ENCODE measurements around the gene CREB3L1.

Gene CREB3L1

GRCh38 chr11:46315033-46315738 lies 37.7 kb downstream of the CREB3L1 start:
- TF ChIP-seq CTCF (IDR thresholded peaks at IDR 0.05; ENCODE audit: insufficient read depth, low read depth, low read length, missing control alignments) = peak; percentile 92
- DNase-seq (ENCODE audit: low read depth) = peak; percentile 79
- H3K4me3 ChIP-seq (ENCODE audit: low read depth, low read length) = no peak overlapping the region

- no peak for TF ChIP-seq CTCF (IDR thresholded peaks at IDR 0.05; ENCODE audit: insufficient read depth, low read depth, low read length, missing control alignments)
- no peak overlapping the region for H3K4me3 ChIP-seq (ENCODE audit: low read depth, low read length)
- DNase-seq (ENCODE audit: low read depth) = no peak
Measured at GRCh38 chr11:46315783-46316563, 38.5 kb downstream of the CREB3L1 start.

GRCh38 chr11:46319074-46319453 lies 41.6 kb downstream of the CREB3L1 start:
- DNase-seq (ENCODE audit: low read depth) = no peak
- no peak for TF ChIP-seq CTCF (IDR thresholded peaks at IDR 0.05; ENCODE audit: insufficient read depth, low read depth, low read length, missing control alignments)
- H3K4me3 ChIP-seq (ENCODE audit: low read depth, low read length) = no peak overlapping the region

- no peak for TF ChIP-seq CTCF (IDR thresholded peaks at IDR 0.05; ENCODE audit: insufficient read depth, low read depth, low read length, missing control alignments)
- no peak overlapping the region for H3K4me3 ChIP-seq (ENCODE audit: low read depth, low read length)
- DNase-seq (ENCODE audit: low read depth) = no peak
Measured at GRCh38 chr11:46321757-46322156, 44.3 kb downstream of the CREB3L1 start.

GRCh38 chr11:46322759-46323158 lies 45.3 kb downstream of the CREB3L1 start:
- peak; percentile 28 for TF ChIP-seq CTCF (IDR thresholded peaks at IDR 0.05; ENCODE audit: insufficient read depth, low read depth, low read length, missing control alignments)
- no peak for DNase-seq (ENCODE audit: low read depth)
- no peak overlapping the region for H3K4me3 ChIP-seq (ENCODE audit: low read depth, low read length)

- no peak for DNase-seq (ENCODE audit: low read depth)
- TF ChIP-seq CTCF (IDR thresholded peaks at IDR 0.05; ENCODE audit: insufficient read depth, low read depth, low read length, missing control alignments) = no peak
- H3K4me3 ChIP-seq (ENCODE audit: low read depth, low read length) = no peak overlapping the region
Measured at GRCh38 chr11:46326813-46327416, 49.5 kb downstream of the CREB3L1 start.

Data from GM12865 (cell line).